IMR-90 (cell line): ENCODE measurements around the gene AVPI1. TPM values are rescaled to one million over a fixed set of nuclear protein-coding genes. Genes with fewer than 3 reads are reported as not detected.

Experiments used
- ATAC-seq: fragments of 200-7000 bp; cut with Tn5 transposase; 2 replicates; pipeline ENCODE4 v1.9.1; 2020; ENCODE audit warnings: low read depth, mild to moderate bottlenecking, moderate library complexity
- BruUV-seq: library from RNA; stranded (reverse); fragments of 400-500 nt; replicated peaks from 2 replicates; lab custom pipeline; 2021; lab: Mats Ljungman, UMichigan
- CTCF ChIA-PET: fragments of 300-600 bp; formaldehyde crosslinking; extraction: SDS; loops from one replicate; lab custom pipeline; 2021; ENCODE audit warnings: antibody characterized with exemption; lab: Yijun Ruan, JAX
- POLR2A ChIA-PET: fragments of 300-600 bp; sonication (Branson Sonifier 250); formaldehyde crosslinking; loops from one replicate; lab custom pipeline; 2022; ENCODE audit warnings: antibody characterized with exemption; ENCODE audit not compliant: unreplicated experiment; lab: Charles Lee
- DNase-seq: peaks from one replicate; pipeline ENCODE4 v3.0.0; 2013
- H2AFZ ChIP-seq: replicated peaks from 2 replicates; pipeline ENCODE3; 2013; ENCODE audit warnings: low read length, mild to moderate bottlenecking; ENCODE audit not compliant: poor library complexity
- H2AK5ac ChIP-seq: 2 replicates; pipeline ENCODE4 v1.6.1; 2013; ENCODE audit warnings: low read depth, low read length, inconsistent platforms
- H2AK9ac ChIP-seq: replicated peaks from 2 replicates; pipeline ENCODE3; 2013; ENCODE audit warnings: mild to moderate bottlenecking, low read depth, low read length, moderate library complexity; ENCODE audit not compliant: poor library complexity
- H2BK120ac ChIP-seq: 2 replicates; pipeline ENCODE4 v1.6.1; 2013; ENCODE audit warnings: low read depth, low read length, inconsistent platforms
- H2BK15ac ChIP-seq: 3 replicates; pipeline ENCODE4 v1.6.1; 2013; ENCODE audit warnings: low read depth, low read length, inconsistent platforms
- H2BK20ac ChIP-seq: 2 replicates; pipeline ENCODE4 v1.6.1; 2013; ENCODE audit warnings: low read depth, mild to moderate bottlenecking, inconsistent platforms, low read length, moderate library complexity
- H2BK5ac ChIP-seq: 2 replicates; pipeline ENCODE4 v1.6.1; 2013; ENCODE audit warnings: mild to moderate bottlenecking, low read depth, low read length, inconsistent platforms; ENCODE audit not compliant: poor library complexity, severe bottlenecking
- H3K14ac ChIP-seq: replicated peaks from 2 replicates; pipeline ENCODE4 v1.6.1; 2013; ENCODE audit warnings: low read depth, low read length, inconsistent platforms
- H3K18ac ChIP-seq: 2 replicates; pipeline ENCODE4 v1.6.1; 2013; ENCODE audit warnings: low read depth, low read length, control low read depth
- H3K23ac ChIP-seq: 2 replicates; pipeline ENCODE4 v1.6.1; 2013; ENCODE audit warnings: low read depth, low read length, inconsistent platforms
- H3K27ac ChIP-seq: 2 replicates; pipeline ENCODE4 v1.5.1; 2013; ENCODE audit warnings: mild to moderate bottlenecking, control low read depth, low read length; ENCODE audit not compliant: insufficient read depth
- H3K27me3 ChIP-seq: 2 replicates; pipeline ENCODE4 v1.6.1; 2013; ENCODE audit warnings: low read length; ENCODE audit not compliant: control insufficient read depth, insufficient read depth
- H3K36me3 ChIP-seq: 2 replicates; pipeline ENCODE4 v1.6.1; 2013; ENCODE audit warnings: low read length, mixed read lengths; ENCODE audit not compliant: control insufficient read depth, insufficient read depth
- H3K4ac ChIP-seq: 2 replicates; pipeline ENCODE4 v1.6.1; 2013; ENCODE audit warnings: low read depth, low read length, inconsistent platforms
- H3K4me1 ChIP-seq: 2 replicates; pipeline ENCODE4 v1.6.1; 2013; ENCODE audit warnings: low read length, mixed read lengths; ENCODE audit not compliant: control insufficient read depth, insufficient read depth
- H3K4me2 ChIP-seq: 2 replicates; pipeline ENCODE4 v1.6.1; 2013; ENCODE audit warnings: low read depth, mild to moderate bottlenecking, control low read depth, low read length, moderate library complexity
- H3K4me3 ChIP-seq: 2 replicates; pipeline ENCODE4 v1.5.1; 2013; ENCODE audit warnings: low read depth, mild to moderate bottlenecking, control low read depth, low read length, moderate library complexity; ENCODE audit not compliant: insufficient read depth
- H3K56ac ChIP-seq: 2 replicates; pipeline ENCODE4 v1.6.1; 2013; ENCODE audit warnings: low read length, inconsistent platforms; ENCODE audit not compliant: insufficient read depth; ENCODE audit errors: extremely low read depth
- H3K79me1 ChIP-seq, 2 experiments: 2 replicates each; pipeline ENCODE4 v1.6.1; 2013; ENCODE audit warnings: low read length in 2 of 2, inconsistent platforms in 1 of 2, low read depth in 1 of 2
- H3K9ac ChIP-seq: 2 replicates; pipeline ENCODE4 v1.6.1; 2013; ENCODE audit warnings: low read depth, low read length, control low read depth
- H3K9me1 ChIP-seq: 2 replicates; pipeline ENCODE4 v1.6.1; 2013; ENCODE audit warnings: low read length, inconsistent platforms; ENCODE audit not compliant: insufficient read depth
- H3K9me3 ChIP-seq: 2 replicates; pipeline ENCODE4 v1.6.1; 2013; ENCODE audit warnings: low read length; ENCODE audit not compliant: control insufficient read depth, insufficient read depth
- H4K20me1 ChIP-seq: 2 replicates; pipeline ENCODE4 v1.6.1; 2013; ENCODE audit warnings: low read length, inconsistent platforms; ENCODE audit not compliant: insufficient read depth
- H4K5ac ChIP-seq: 2 replicates; pipeline ENCODE4 v1.6.1; 2013; ENCODE audit warnings: mild to moderate bottlenecking, low read depth, low read length, control low read depth
- H4K8ac ChIP-seq, 2 experiments: 2 replicates each; pipeline ENCODE4 v1.6.1; 2013; ENCODE audit warnings: low read depth in 2 of 2, low read length in 2 of 2, control low read depth in 1 of 2, inconsistent platforms in 1 of 2
- H4K91ac ChIP-seq: 2 replicates; pipeline ENCODE4 v1.6.1; 2013; ENCODE audit warnings: low read depth, low read length, inconsistent platforms; ENCODE audit not compliant: insufficient read depth
- BHLHE40 ChIP-seq: fragments of 150-350 bp; IDR thresholded peaks from 2 replicates; pipeline ENCODE4 v1.6.1; 2016; ENCODE audit warnings: mild to moderate bottlenecking, low read depth, low read length
- CHD1 ChIP-seq: IDR thresholded peaks from 2 replicates; pipeline ENCODE4 v1.6.1; 2012; ENCODE audit warnings: low read depth, low read length, improper control_type of control experiment
- FOS ChIP-seq: fragments of 150-350 bp; IDR thresholded peaks from 2 replicates; pipeline ENCODE4 v1.6.1; 2016; ENCODE audit warnings: low read depth, low read length
- MXI1 ChIP-seq: IDR thresholded peaks from 2 replicates; pipeline ENCODE4 v1.6.1; 2012; ENCODE audit warnings: low read depth, mild to moderate bottlenecking, low read length, moderate library complexity, borderline replicate concordance
- POLR2A ChIP-seq: IDR thresholded peaks from 2 replicates; pipeline ENCODE4 v1.6.1; 2012; ENCODE audit warnings: mild to moderate bottlenecking, low read depth, low read length
- WGBS, 2 experiments: methylation state at CpG; one replicate each; pipeline versions ENCODE4 v1.1.5 to v1.1.7; 2013; ENCODE audit warnings: missing lambda C conversion rate in 2 of 2; ENCODE audit not compliant: insufficient read length in 1 of 2; ENCODE audit errors: extremely low coverage in 2 of 2; 5-methylcytosine and 5-hydroxymethylcytosine counted together
- dilution Hi-C: fragments of 300-500 bp; cut with HindIII; formaldehyde crosslinking; loops from one replicate; pipeline ENCODE4 v1.14.3; 2018; ENCODE audit warnings: low sequenced_read_pairs; ENCODE audit not compliant: unreplicated experiment
- in situ Hi-C: fragments of 300-500 bp; cut with MboI; formaldehyde crosslinking; loops from 3 replicates; pipeline ENCODE4 v1.14.3; 2019; ENCODE audit warnings: low sequenced_read_pairs, inconsistent platforms, mixed read lengths
- intact Hi-C: fragments of 100-400 bp; cut with micrococcal nuclease; formaldehyde crosslinking; loops from 2 replicates; pipeline ENCODE4 v1.10.0; 2022
- polyA plus RNA-seq, 3 experiments: library from polyadenylated mRNA; depleted of rRNA; stranded (reverse); fragments of >200 nt; gene quantifications; 2 replicates each; pipeline ENCODE4 v1.2.3, GENCODE V29; 2012; ENCODE audit warnings: low replicate concordance in 1 of 3
- total RNA-seq: library from RNA; depleted of rRNA; stranded (reverse); fragments of >200 nt; gene quantifications from 2 replicates; pipeline ENCODE4 v1.2.3, GENCODE V29; 2012
- TF ChIP-seq, protein P1 (sequence below): fragments of 150-350 bp; IDR thresholded peaks from 2 replicates; pipeline ENCODE4 v1.6.1; 2016; ENCODE audit warnings: low read depth, mild to moderate bottlenecking, low read length, moderate library complexity, borderline replicate concordance
- TF ChIP-seq, protein P2 (sequence below): conservative IDR thresholded peaks from 2 replicates; pipeline ENCODE4 v1.5.1; 2012; ENCODE audit warnings: mild to moderate bottlenecking, low read depth, low read length, improper control_type of control experiment

AVPI1 gene
- total and polyA plus RNA-seq, 2 of the 4 experiments (the other 2 are of a cell fraction), result 26.7 to 29.8 TPM

DNA sequence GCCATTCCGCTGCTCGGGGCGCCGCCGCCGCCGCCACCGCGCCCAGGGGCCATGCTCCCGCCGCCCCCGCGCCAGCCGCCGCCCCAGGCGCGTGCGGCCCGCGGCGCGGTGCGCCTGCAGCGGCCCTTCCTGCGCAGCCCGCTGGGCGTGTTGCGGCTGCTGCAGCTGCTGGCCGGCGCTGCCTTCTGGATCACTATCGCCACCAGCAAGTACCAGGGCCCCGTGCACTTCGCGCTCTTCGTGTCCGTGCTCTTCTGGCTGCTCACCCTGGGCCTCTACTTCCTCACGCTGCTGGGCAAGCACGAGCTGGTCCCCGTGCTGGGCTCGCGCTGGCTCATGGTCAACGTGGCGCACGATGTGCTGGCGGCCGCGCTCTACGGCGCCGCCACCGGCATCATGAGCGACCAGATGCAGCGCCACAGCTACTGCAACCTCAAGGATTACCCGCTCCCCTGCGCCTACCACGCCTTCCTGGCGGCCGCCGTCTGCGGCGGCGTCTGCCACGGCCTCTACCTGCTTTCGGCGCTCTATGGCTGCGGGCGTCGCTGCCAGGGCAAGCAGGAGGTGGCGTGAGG is 26.9 kb upstream of the AVPI1 start:
- in situ Hi-C loops, result no loop called here
- Histone ChIP-seq H3K4ac (peak overlapping the region; percentile 95), H3K14ac (peak overlapping the region; percentile 93), H3K4me3 (peak overlapping the region; percentile 97), H4K91ac (peak overlapping the region; percentile 98), H2AK5ac (peak overlapping the region; percentile 98), H2AFZ (peak overlapping the region; percentile 94), H3K27me3 (no peaks in the 10 kb centered on the region), H3K79me1 (peaks cover 38 to 54% of the 10 kb centered on the region in 2 experiments; a peak in 3 of 4 replicates), H2BK20ac (no peak overlapping the region), H3K36me3 (peaks cover 24% of the 10 kb centered on the region), H3K27ac (peak overlapping the region; percentile 99), H2AK9ac (peak overlapping the region; percentile 99), H3K23ac (peak overlapping the region; percentile 94), H4K20me1 (peaks cover 40% of the 10 kb centered on the region), H2BK120ac (peak overlapping the region; percentile 64), H3K4me2 (peak overlapping the region; percentile 91), H3K9me1 (peaks cover 33% of the 10 kb centered on the region), H3K9ac (peak overlapping the region; percentile 91), H3K4me1 (peaks cover 30% of the 10 kb centered on the region), H3K18ac (peak overlapping the region; percentile 88; the same call in 1 of the 2 replicates), H3K9me3 (no peaks in the 10 kb centered on the region), H2BK15ac (no peak overlapping the region), H3K56ac (peak overlapping the region; percentile 80; the same call in 1 of the 2 replicates), H4K5ac (peak overlapping the region; percentile 98), H2BK5ac (peak overlapping the region; percentile 99), H4K8ac (peak overlapping the region; percentile 77 to 97; a peak in 3 of 4 replicates)
- dilution Hi-C loops, result no loop called here
- BruUV-seq, result no TSS peak
- TF ChIP-seq CHD1 (no peak), POLR2A (peak; percentile 2; the same call in 1 of the 2 replicates), FOS (no peak), MXI1 (peak; percentile 83; the same call in 1 of the 2 replicates), BHLHE40 (peak; percentile 71; the same call in 1 of the 2 replicates)
- TF ChIP-seq, protein P1, sequence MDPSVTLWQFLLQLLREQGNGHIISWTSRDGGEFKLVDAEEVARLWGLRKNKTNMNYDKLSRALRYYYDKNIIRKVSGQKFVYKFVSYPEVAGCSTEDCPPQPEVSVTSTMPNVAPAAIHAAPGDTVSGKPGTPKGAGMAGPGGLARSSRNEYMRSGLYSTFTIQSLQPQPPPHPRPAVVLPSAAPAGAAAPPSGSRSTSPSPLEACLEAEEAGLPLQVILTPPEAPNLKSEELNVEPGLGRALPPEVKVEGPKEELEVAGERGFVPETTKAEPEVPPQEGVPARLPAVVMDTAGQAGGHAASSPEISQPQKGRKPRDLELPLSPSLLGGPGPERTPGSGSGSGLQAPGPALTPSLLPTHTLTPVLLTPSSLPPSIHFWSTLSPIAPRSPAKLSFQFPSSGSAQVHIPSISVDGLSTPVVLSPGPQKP, result no peak
- TF ChIP-seq, protein P2, sequence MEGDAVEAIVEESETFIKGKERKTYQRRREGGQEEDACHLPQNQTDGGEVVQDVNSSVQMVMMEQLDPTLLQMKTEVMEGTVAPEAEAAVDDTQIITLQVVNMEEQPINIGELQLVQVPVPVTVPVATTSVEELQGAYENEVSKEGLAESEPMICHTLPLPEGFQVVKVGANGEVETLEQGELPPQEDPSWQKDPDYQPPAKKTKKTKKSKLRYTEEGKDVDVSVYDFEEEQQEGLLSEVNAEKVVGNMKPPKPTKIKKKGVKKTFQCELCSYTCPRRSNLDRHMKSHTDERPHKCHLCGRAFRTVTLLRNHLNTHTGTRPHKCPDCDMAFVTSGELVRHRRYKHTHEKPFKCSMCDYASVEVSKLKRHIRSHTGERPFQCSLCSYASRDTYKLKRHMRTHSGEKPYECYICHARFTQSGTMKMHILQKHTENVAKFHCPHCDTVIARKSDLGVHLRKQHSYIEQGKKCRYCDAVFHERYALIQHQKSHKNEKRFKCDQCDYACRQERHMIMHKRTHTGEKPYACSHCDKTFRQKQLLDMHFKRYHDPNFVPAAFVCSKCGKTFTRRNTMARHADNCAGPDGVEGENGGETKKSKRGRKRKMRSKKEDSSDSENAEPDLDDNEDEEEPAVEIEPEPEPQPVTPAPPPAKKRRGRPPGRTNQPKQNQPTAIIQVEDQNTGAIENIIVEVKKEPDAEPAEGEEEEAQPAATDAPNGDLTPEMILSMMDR, result 0 out of 2 replicates have a peak, but pooled peaks have one; percentile 23
- ATAC-seq (peak; percentile 31), DNase-seq (peak; percentile 74)
- ChIA-PET POLR2A (interaction anchor here (1.1 to 2.0 kb wide), 2 partner anchors 12 to 27 kb away, joined by 4 to 6 read pairs; partner anchors contain the start of gene AVPI1), CTCF (interaction anchor here (1.3 to 1.4 kb wide), 3 partner anchors 11 to 23 kb away, joined by 3 to 6 read pairs (median 4); partner anchors contain the start of gene ZFYVE27)
- WGBS, 2 experiments, result 0% methylated on average over 37 of the region's 69 CpGs; no CpG with 5 or more reads in 1 of the 2 experiments
- intact Hi-C loops, result loop anchor here (2.0 kb wide), 1 partner anchor 37 kb away; no protein-coding TSS in a partner anchor
